Fibroblast of the aortic adventitia (primary cell): Measurements from ENCODE around the gene MROH2B. TPM values are rescaled to one million over a fixed set of nuclear protein-coding genes. Genes with fewer than 3 reads are reported as not detected.
A peak's percentile ranks its signal among the peaks of the same experiment; 100 is the strongest.

Experiments used
- DNase-seq: peaks from one replicate; pipeline ENCODE4 v3.0.0-alpha.2; 2010; ENCODE audit warnings: low read depth
- H3K4me3 ChIP-seq: 2 replicates; pipeline ENCODE4 v1.5.1; 2011; ENCODE audit warnings: low read depth, mild to moderate bottlenecking, control low read depth, low read length, moderate library complexity
- total RNA-seq: library from RNA; depleted of rRNA; stranded (reverse); fragments of >200 nt; gene quantifications from 2 replicates; pipeline ENCODE4 v1.2.3, GENCODE V29; 2012; ENCODE audit warnings: low replicate concordance
- TF ChIP-seq, protein P1 (sequence below): IDR thresholded peaks from 2 replicates; pipeline ENCODE4 v1.5.1; 2011; ENCODE audit warnings: mild to moderate bottlenecking, low read length, control low read depth, inconsistent platforms; ENCODE audit not compliant: insufficient read depth

Gene MROH2B
- not detected in 2 replicates for total RNA-seq

DNA sequence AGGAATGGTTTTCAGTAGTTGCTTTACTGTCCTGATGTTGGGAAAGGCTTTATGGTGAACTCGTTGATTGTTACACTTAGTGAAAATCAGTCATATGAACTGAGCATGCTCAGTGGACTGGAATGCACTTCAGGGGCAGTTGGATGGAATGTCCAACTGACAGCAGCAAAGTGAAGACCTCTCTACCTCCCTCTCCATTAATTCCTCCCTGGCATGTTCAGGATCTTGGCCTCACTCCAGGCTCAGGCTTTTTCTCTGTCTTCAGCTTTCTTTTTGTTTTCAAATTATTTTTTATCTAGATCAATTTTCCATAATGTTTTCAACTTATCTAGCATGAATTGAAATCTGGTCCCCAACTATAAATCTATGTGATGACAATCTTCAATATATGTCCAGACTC, at the start of gene MROH2B:
MROH2B (minus strand) TSS at position 101 of the 400 bp plus-strand sequence. CDS start 490 bp downstream, outside the sequence.
- TF ChIP-seq, protein P1, sequence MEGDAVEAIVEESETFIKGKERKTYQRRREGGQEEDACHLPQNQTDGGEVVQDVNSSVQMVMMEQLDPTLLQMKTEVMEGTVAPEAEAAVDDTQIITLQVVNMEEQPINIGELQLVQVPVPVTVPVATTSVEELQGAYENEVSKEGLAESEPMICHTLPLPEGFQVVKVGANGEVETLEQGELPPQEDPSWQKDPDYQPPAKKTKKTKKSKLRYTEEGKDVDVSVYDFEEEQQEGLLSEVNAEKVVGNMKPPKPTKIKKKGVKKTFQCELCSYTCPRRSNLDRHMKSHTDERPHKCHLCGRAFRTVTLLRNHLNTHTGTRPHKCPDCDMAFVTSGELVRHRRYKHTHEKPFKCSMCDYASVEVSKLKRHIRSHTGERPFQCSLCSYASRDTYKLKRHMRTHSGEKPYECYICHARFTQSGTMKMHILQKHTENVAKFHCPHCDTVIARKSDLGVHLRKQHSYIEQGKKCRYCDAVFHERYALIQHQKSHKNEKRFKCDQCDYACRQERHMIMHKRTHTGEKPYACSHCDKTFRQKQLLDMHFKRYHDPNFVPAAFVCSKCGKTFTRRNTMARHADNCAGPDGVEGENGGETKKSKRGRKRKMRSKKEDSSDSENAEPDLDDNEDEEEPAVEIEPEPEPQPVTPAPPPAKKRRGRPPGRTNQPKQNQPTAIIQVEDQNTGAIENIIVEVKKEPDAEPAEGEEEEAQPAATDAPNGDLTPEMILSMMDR, result no peak
- H3K4me3 ChIP-seq, result no peak within 1 kb of the TSS
- no peak for DNase-seq

GRCh38 chr5:41120600-41120999, 49.5 kb upstream of the MROH2B start:
- no peak overlapping the region for H3K4me3 ChIP-seq
- TF ChIP-seq, protein P1, result no peak
- DNase-seq, result no peak

DNA sequence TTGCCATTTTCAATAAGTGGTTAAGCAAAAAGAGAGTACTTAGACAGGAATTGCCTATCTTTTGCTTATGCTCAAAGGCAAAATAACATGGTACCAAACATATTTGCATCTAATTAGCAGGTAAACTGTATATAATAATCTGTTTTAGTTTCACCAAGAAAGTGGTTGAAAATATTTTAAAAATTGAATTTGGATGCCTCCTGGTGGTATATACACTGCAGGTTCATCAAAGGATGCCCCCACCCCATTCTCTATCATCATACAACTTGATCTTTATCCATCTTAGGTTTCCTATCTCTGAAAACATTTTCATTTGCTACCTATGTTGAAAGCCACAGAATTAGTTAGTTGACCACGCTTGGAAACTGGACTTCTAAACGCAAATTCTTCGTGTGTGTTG, 47.0 kb upstream of the MROH2B start:
- no peak overlapping the region for H3K4me3 ChIP-seq
- DNase-seq, result no peak
- TF ChIP-seq, protein P1, result no peak

DNA sequence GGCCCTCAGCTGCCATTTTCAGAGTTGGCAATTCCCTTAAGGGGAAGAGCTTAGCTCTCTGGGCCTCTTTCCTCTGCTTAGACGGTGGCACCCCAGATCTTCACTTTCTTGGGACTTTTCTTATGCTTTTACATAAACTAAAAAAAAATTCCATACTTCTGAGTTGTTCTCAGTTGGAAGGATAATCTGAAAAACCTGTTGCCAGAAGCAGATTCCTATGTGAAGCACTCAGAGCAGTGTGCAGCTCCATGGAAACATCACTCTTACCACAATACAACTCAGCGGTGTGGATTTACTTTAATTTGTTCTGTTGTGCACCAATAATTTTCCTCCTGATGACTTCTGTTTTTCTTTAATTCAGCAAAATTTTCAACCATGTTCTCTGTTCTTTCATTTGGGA, 44.1 kb upstream of the MROH2B start:
- H3K4me3 ChIP-seq, result no peak overlapping the region
- TF ChIP-seq, protein P1, result no peak
- peak; percentile 84 for DNase-seq

GRCh38 chr5:41112486-41113455, 41.6 kb upstream of the MROH2B start:
- peak; percentile 60 for DNase-seq
- TF ChIP-seq, protein P1, result no peak

GRCh38 chr5:41109186-41109585, 38.0 kb upstream of the MROH2B start:
- H3K4me3 ChIP-seq, result no peak overlapping the region
- no peak for DNase-seq
- TF ChIP-seq, protein P1, result no peak

More at GRCh38 chr5:41112486-41113455, 41.6 kb upstream of the MROH2B start:
- H3K4me3 ChIP-seq, result no peak overlapping the region
